ENCODE results near the gene CHST3.

Gene CHST3

DNA sequence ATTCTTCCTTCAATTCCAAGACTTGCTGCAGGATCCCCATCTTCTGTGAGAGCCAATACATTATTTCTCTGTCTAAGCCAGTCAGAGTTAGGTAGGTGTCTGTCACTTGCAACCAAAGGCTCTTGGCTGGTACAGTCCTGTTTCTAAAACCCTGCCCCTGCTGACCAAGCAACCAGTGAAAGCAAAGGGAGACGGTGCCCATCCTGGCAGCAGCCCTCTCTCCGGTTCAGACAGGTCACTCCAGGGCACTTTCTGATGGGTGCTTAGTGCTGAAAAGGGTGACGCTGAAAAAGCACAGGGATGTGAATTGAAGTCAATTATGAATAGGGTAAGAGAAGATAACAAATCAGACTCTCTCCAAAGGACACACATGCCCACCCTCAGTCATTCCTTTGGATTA, 86.7 kb downstream of the CHST3 start:
- DNase-seq (ENCODE audit: low read depth in 4 of 4, low spot score in 1 of 4): no peak

DNA sequence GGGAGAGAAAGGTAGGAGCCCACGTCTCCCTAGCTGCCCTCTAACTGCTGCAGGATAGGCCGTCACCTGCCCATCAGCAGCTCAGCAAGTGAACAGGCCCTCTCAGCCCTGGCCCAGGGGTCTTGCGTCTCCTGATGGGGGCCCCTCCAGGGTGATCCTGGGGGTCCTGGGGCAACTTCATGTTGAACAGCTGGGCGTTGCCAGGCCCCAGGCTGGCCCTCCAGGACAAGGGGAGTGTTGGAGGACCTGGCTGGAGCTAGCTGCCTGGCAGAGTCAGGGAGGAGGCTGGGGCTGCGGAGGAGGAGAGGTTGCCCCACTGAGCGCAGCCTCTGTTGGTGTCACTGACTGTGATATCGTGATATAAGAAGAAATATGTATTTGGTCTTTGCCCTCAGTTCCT, 89.5 kb downstream of the CHST3 start:
- DNase-seq (ENCODE audit: low read depth in 4 of 4, low spot score in 1 of 4): no peak

- no peak for DNase-seq (ENCODE audit: low read depth in 4 of 4, low spot score in 1 of 4)
Measured at GRCh38 chr10:72056113-72056512, 91.9 kb downstream of the CHST3 start.

- no peak for DNase-seq (ENCODE audit: low read depth in 4 of 4, low spot score in 1 of 4)
Measured at GRCh38 chr10:72056932-72057751, 92.9 kb downstream of the CHST3 start.

- DNase-seq (ENCODE audit: low read depth in 4 of 4, low spot score in 1 of 4): no peak
Measured at GRCh38 chr10:72058347-72058898, 94.2 kb downstream of the CHST3 start.

DNA sequence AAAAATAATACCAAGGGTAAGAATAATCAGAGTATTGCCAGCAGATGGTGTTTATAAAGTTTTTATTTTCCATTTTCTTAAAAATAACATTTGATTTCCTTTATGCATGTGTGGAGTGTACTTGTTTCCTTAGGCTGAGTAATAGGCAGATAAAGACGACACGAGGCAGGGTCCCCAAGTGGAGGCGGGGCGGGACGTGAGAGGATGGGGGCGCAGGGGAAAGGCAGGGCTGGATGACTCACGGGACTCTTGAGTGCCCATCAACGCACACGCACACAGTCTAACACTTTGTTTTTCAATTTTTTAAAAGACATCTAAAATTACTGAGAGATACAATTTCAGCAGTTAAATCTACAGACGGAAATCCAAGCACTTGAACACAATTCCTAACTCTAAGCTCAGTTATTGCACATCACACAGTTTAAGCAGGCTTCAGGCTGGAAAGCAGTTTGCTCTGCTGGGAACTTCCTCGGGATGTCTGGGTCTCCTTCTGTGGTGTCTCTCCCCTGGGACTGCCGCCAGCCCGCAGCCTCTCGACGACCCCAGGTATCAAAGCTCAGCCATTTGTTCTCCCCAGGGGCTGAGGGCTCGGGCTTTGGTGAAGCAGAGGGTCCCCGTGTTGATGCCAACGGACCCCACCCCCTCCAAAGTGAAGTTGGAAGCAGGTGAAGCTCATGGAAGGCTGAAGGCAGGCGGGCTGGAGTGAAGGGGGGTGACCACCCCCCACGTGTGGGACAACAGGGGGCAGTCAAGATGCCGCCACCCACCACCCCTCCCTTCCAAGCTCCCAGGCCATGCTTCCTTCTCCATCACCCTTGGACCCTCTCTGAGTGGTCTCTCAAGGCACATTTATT, 95.0 kb downstream of the CHST3 start:
- DNase-seq (ENCODE audit: low read depth in 4 of 4, low spot score in 1 of 4): peak in 1 of 4 experiments; percentile 10

DNA sequence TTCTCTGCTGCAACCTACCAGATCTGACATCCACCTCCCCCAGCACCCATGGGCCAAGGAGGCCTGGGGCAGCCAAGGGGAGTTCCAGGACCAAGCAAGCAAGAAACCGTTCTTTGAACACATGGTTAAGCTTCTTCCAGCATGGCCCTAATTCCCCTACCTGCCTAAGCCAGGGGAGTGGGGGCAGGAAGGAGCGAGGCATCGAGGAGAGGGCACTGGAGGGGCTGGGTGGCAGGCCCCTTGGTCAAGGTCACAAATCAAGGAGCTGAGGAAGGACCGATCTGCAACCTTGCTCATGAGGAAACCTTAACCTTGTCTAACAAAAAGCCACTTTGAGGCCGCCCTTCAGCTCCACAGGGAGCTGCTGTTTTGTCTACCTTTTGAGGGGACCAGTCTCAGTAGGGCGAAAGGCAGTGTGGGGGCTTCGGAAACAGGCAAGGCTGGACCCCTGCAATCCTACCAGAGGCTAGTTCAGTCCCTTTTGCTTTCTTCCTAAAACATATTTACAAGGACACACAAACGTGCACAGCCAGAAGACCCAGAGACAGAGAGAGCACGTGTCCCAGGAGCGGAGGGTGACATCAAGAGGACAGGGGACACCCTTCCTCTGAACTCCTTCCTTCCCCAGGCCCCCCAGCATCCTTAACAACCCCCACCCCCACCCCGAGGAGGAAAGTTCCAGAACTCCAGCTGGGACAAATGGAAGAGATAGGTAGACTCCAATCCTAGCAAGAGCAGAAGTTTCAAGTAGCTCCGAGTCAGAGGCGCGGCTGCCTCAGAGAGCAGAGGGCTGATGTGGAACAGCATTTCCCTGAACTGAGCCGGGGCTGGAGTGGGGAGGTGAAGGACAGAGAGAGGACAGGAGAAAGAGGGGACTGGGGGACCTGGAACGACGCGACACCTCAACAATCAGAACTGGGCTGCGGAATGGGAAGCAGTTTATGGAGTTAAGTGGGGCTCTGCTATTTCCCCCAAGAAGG, 95.9 kb downstream of the CHST3 start:
- DNase-seq (ENCODE audit: low read depth in 4 of 4, low spot score in 1 of 4): no peak

DNA sequence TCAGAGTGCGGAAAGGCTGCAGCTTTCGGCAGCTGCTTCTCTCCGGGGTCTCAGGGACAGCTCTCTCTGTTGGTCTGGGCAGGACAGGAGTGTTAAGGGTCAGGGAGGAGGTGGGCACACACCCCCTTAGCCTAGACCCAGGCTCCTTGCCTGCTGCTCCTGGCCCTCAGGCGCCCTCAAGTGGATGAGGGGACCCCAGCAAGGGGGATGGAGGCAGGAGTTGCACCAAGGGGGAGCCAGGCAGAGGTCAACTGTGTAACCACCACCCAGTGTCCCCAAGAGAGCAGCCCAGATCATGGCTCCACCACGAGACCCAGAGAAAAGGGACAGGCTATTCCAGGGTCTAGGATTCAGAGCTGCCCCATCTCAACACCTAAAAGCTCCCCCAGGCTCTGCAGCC, 97.3 kb downstream of the CHST3 start:
- no peak for DNase-seq (ENCODE audit: low read depth in 4 of 4, low spot score in 1 of 4)

GRCh38 chr10:72061930-72062329, 97.7 kb downstream of the CHST3 start:
- DNase-seq (ENCODE audit: low read depth in 4 of 4, low spot score in 1 of 4): no peak

GRCh38 chr10:72062382-72062781, 98.2 kb downstream of the CHST3 start:
- DNase-seq (ENCODE audit: low read depth in 4 of 4, low spot score in 1 of 4): no peak

All from stimulated activated CD4-positive, alpha-beta T cell treated with anti-CD3 and anti-CD28 coated beads, Interleukin-1b, Interleukin-23, amount 100 ng/mL, for 24 hours (primary cell).